DMS53 (cell line): ENCODE data around the gene SERTAD2.

Experiments
- DNase-seq: peaks from one replicate; lab custom pipeline; 2025; lab: John Stamatoyannopoulos, UW

SERTAD2 gene

DNA sequence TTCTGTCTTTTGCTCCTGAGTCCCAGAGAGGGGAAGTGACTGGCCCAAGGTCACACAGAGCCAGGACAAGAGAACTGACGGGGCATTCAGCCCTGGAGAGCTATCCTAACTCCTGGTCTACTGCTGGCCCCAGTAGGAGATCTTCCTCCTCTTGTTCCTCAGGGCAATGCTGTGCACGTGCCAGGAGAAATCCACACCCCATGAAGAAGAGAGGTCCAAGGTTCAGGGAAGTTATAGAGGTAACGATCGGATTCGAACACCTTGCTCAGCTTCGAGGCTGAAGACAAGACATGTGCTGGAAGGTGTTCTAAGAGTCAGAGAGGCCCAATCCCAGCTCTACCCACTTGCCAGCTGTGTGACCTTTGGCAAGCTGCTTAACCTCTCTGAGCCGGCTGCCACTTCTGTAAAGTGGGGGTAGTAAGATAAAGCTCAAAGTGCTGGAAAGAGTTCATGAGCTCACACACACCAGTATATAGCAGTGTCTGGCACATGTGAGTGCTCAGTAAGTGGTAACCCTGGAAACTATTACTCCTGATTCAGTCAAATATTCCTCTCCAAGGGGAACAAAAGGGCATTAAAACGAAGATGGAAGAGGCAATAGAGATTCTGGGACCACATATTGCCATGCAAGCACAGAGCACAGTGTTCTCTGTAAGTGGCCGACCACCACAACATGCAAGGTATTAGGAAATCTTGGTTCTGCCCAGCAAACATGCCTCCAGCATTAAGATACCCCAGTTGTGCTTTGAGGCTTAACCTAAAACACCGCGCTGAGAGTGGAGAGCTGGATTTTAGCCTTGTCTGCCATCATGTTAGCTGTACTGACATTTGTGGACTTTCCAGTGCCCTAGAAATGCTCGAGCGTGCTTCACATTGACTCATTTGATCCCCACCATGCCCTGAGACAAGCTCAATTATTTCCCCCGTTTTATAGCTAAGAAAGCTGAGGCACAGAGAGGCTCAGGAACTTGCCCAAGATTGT, 25.6 kb downstream of the SERTAD2 start:
- DNase-seq = no peak

DNA sequence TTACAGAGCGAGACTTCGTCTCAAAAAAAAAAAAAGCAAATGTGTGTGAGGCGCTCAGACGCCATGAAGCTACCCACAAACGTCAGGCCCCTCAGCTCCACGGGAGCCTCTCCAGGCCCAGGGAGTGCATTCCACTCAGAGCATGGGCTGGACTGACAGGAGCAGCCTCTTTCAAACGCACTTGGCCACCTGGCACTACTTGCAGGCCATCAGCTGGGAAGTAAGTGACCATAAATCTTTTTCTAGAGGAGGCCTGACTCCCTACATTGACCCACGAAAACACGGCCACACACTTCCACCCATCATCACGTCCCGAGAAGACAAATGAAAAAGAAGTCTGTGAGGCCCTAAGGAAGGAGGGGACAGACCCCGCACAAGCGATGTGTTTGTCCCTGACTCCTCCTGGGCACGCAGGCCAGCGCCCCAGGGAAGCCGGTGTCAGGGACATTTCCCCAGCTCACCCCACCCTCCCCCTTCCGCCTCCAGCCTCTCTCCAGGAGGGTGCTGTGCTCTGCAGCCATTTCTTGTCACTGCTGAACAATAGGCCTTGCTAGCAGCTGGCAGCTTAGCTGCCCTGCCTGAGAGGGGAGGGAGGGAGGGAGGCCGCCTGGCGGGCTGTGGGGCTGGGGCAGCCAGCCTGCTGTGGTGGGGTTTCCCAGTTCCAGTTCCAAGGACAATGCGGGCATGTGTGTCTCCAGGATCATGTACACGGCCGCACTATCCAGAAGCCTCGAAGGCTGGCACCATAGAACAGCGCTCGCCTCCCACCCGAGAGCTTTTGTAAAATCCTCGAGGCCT, 26.6 kb downstream of the SERTAD2 start:
- DNase-seq = no peak

GRCh38 chr2:64626146-64626809, 27.4 kb downstream of the SERTAD2 start:
- DNase-seq = no peak

- no peak for DNase-seq
Observed at GRCh38 chr2:64625299-64626145, 28.2 kb downstream of the SERTAD2 start.

DNA sequence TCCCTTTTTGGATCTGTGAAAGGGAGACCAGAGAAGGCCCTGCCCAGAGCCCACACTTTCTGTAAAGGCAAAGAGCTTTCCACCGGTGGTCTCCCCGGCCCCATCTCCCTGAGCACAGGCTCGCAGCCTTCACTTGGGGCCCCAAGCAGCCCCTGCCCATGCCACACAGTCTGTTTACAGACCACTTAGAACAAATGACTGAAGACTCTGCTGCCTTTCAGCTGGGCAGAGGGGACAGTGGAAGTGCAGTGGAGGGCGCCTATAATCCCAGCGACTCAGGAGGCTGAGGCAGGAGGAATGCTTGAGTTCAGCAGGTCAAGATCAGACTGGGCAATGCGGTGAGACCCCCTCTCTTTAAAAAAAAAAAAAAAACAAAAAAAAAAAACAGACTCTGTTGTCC, 28.9 kb downstream of the SERTAD2 start:
- no peak for DNase-seq

GRCh38 chr2:64624108-64624610, 29.6 kb downstream of the SERTAD2 start:
- DNase-seq = no peak

- DNase-seq = no peak
Observed at GRCh38 chr2:64623242-64623850, 30.4 kb downstream of the SERTAD2 start.

DNA sequence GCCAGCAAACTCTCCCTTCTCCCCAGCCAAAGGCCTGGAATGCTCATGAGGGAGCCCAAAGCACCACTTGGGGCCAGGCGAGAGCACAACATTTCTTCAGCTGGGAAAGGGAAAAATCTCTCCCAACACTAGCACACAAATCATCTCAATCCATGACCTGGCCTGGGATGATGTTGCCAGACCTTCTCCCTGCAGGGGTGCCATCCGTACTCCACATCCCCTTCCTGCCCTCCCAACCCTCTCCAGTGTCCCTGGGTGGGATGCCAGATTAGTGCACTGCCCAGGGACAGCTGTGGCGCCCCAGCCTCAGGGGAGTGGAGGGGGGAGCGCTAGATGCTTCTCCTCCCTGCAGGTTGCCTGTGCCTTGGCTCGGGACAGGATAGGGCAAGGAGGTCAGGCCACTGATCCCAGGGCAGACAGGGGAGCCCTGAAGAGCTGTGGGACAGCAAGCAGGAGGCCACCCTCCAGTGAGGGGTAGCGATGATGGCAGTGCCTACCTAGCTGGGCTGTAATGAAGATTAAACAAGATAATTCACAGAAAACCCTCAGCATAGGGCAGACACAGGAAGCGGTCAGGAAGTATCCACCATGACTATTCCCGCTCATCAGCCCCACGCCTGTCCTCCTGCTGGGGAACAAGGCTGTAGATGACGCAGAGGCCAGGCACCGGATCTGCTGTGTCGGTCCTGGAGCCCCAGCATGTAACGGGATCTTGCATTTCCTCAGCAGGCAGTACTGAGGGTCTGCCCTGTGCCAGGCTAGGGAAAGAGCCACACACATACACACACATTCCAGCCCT, 31.1 kb downstream of the SERTAD2 start:
- no peak for DNase-seq

GRCh38 chr2:64620661-64621060, 33.1 kb downstream of the SERTAD2 start:
- no peak for DNase-seq

GRCh38 chr2:64617631-64618151, 36.0 kb downstream of the SERTAD2 start:
- DNase-seq = no peak

GRCh38 chr2:64615844-64616536, 37.7 kb downstream of the SERTAD2 start:
- DNase-seq = no peak

DNA sequence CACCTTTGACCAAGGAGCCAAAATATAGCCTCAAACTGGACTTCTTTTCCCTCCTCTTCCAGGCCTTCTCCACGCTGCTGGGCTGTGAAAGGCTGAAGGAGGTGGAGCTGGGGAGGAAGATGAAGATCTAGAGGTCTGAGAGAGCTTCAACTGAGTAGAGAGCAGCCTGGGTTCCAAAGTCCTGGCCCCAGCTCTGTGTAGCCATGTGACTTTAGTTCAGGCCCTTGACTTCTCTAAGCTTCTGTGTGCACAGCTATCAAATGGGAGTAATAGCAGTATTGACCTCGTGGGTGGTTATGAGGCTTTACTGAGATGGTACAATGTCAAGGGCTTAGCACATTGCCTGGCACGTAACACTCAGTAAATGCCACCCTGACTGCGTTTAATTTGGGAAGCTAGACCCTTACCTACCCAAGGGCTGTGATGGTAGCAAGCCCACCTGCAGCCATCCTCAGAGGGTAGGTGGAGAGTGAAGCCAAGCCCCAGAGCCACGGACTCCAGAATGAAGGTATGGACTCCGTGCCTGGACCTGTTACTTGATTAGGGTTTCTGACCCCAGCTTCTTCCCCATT, 38.4 kb downstream of the SERTAD2 start:
- no peak for DNase-seq

DNA sequence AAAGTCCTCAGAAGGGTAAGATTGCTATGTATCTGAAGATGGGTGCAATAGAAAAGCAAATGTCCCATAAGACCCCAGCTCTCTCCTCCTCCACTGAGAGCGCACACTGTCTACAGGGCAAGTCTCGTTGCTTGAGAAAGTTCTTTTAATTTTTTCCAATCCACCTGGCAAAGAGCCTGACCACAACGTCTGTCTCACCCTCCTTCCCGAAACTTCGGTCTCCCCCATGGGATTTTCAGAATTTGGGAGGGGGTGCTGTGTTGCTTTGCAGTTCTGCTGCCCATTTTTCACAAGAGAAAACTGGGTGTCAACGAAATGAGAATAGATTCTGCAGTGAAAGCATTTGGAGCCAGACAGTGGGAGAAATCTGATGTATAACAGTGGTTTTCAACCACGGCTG, 40.4 kb downstream of the SERTAD2 start:
- no peak for DNase-seq

DNA sequence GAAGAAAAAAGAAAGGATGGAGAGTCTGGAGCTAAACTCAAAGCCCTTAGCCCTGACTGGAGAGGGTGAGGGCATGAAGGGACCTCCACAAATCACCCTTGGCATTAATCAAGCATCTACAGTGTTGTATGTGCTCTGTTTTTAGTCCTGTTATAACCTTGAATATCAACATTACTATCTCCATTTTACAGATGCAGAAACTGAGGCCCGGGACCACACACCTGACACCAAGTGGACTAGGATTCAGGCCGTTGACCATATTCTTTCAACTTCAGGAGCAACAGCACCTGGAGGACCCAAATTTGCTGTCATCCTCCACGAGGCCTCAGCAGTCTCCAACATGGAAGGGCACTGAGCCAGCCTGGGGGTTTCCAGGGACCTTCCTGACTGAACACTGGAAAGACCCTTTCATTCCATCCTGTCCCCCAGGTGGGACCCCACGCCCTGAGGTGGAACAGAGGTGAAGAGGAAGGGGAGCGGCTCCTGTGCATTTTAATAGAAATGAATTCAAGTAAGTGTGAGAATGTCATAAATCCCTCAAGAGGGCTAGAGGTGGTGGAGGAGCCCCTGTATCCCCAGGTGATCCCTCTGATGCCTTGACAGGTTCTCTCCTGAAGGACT, 41.0 kb downstream of the SERTAD2 start:
- no peak for DNase-seq

DNA sequence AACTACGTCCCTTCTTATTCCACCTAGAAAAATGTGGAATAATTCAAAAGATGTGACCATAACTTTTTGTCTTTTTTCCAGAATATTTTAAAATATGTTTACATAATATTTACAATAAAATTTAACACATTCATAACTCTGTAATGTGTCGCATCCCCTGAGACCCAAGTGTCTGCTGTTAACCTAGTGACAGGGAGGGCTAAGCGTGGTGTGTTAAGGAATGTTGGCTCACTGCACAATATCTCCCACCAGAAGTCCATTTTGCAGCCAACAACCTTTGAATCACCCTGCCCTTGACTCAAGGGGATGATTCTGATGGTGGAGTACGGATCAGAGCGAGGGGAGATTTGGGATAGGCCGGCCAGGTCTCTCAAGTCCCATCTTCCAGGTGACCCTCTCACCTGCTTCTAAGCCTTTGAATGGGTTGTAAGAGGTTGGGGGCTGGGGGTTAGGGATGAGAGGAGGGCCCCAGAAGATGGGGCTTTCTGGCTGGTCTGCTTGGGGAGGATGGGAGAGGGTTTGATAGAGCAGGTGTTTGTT, 43.3 kb downstream of the SERTAD2 start:
- no peak for DNase-seq

DNA sequence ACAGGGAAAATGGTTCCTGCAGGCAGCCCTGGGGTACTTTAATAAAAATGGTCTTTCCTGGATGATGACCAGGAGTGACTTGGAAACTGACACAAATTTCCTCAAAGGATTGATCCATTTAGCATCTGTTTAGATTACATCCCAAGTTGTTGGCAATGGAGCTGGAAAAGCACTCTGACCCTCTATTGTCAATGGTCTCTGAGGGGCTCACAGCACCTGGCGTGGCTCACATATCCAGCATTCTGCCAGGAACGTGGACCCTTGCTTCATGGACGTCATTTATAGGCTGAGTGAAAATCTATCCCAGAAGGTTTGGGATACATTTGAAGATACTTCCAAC, 43.8 kb downstream of the SERTAD2 start:
- DNase-seq = no peak

- peak; percentile 89 for DNase-seq
Observed at GRCh38 chr2:64609227-64609941, 44.3 kb downstream of the SERTAD2 start.

DNA sequence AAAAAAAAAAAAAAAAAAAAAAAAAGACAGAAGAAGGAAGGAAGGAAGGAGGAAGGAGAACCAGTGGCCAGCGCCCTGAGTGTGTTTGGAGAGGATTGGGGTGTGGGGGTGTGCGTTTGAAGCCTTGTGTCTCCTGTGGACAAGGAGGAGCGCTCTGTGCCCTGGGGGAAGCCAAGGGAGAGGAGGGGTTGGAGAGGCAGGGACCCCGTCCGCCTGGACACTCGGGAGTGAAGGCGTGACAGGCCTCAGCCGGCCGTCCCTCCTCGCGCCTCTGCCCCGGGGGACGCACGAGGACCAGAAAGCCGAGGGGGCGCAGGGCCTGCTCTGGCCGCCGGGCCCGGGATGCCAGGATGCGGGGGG, 44.9 kb downstream of the SERTAD2 start:
- no peak for DNase-seq
